H1 (cell line): Measurements from ENCODE around the gene MAN2A1.

ENCODE experiments used
- CBX5 ChIP-seq: fragments of 300-800, 300-1000 bp; sonication (generic); IDR thresholded peaks from 2 replicates; pipeline ENCODE4 v1.7.1; 2016; ENCODE audit warnings: antibody characterized with exemption, low read length, low read depth
- CHD7 ChIP-seq: fragments of 300-600 bp; sonication (generic); IDR thresholded peaks from 2 replicates; pipeline ENCODE4 v1.7.1; 2012; ENCODE audit warnings: low read length, moderate library complexity, mild to moderate bottlenecking, inconsistent platforms; ENCODE audit not compliant: insufficient replicate concordance
- CTCF ChIP-seq, 3 experiments: IDR thresholded peaks; 1 replicate in 2 of 3; 2 replicates in 1 of 3; pipeline versions ENCODE4 v1.5.1 to v1.6.1; 2011; ENCODE audit warnings: low read length in 3 of 3, mild to moderate bottlenecking in 3 of 3, inconsistent platforms in 2 of 3, low read depth in 1 of 3, moderate library complexity in 1 of 3; ENCODE audit not compliant: insufficient read depth in 1 of 3; ENCODE audit errors: control extremely low read depth in 1 of 3
- EP300 ChIP-seq, 2 experiments: IDR thresholded peaks; 1 replicate in 1 of 2; 2 replicates in 1 of 2; pipeline ENCODE4 v1.6.1; 2011 to 2012; ENCODE audit warnings: low read depth in 2 of 2, low read length in 2 of 2, mild to moderate bottlenecking in 2 of 2, borderline replicate concordance in 1 of 2, inconsistent platforms in 1 of 2, moderate library complexity in 1 of 2
- JUN ChIP-seq: IDR thresholded peaks from 2 replicates; pipeline ENCODE4 v1.6.1; 2011; ENCODE audit warnings: low read depth, mild to moderate bottlenecking, improper control_type of control experiment, low read length
- PHF8 ChIP-seq: fragments of 200-600 bp; sonication (generic); conservative IDR thresholded peaks from 2 replicates; pipeline ENCODE4 v1.7.1; 2012; ENCODE audit warnings: low read depth, mild to moderate bottlenecking, inconsistent platforms, low read length, moderate library complexity
- POLR2A ChIP-seq, 2 experiments: IDR thresholded peaks; 1 replicate in 1 of 2; 2 replicates in 1 of 2; pipeline ENCODE4 v1.6.1; 2011; ENCODE audit warnings: low read depth in 2 of 2, low read length in 2 of 2, mild to moderate bottlenecking in 2 of 2; ENCODE audit errors: control extremely low read depth in 1 of 2
- POLR2AphosphoS5 ChIP-seq: IDR thresholded peaks from 2 replicates; pipeline ENCODE4 v1.6.1; 2011; ENCODE audit warnings: low read depth, low read length
- TAF1 ChIP-seq: IDR thresholded peaks from 2 replicates; pipeline ENCODE4 v1.6.1; 2011; ENCODE audit warnings: mild to moderate bottlenecking, low read depth, low read length

- TF ChIP-seq PHF8: no peak
- TF ChIP-seq CTCF (IDR thresholded peaks at IDR 0.05; ENCODE audit: control extremely low read depth in 1 of 3, insufficient read depth in 1 of 3, low read depth in 1 of 3, low read length in 3 of 3): no peak
- no peak for TF ChIP-seq CBX5
- no peak for TF ChIP-seq POLR2AphosphoS5
- no peak for TF ChIP-seq JUN
- no peak for TF ChIP-seq CHD7
- TF ChIP-seq POLR2A (IDR thresholded peaks at IDR 0.05; ENCODE audit: control extremely low read depth in 1 of 2, low read depth in 2 of 2, low read length in 2 of 2): no peak
- no peak for TF ChIP-seq EP300 (IDR thresholded peaks at IDR 0.05; ENCODE audit: borderline replicate concordance in 1 of 2, low read depth in 2 of 2, low read length in 2 of 2)
- TF ChIP-seq TAF1: no peak
These were observed 144.2 kb downstream of the MAN2A1 start for GRCh38 chr5:109833946-109834345.
